Measurements from ENCODE around the gene CERK. TPM values are rescaled to one million over a fixed set of nuclear protein-coding genes. Genes with fewer than 3 reads are reported as not detected.

Gene CERK
- total and polyA plus RNA-seq, 2 of the 8 experiments (the other 6 are each of a cell fraction or from before 2014, with no cell fraction given): 26.6 to 59.0 TPM

DNA sequence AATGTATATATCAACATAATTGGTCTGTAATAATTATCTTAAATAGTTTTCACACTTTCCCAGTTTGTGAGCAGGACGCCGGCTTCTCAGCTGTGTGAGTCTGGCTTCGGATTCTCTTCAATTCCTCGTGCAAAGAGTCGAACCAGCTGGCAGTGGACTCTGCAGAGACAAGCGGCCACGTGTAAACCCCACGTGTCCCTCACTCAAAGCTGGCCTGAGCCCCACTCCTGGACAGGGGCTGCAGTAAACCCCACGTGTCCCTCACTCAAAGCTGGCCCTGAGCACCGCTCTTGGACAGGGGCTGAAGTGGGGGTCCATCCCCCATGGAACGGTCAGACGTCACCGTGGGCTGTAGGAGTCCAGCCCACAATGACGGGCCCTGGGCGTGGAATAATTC lies 51.0 kb downstream of the CERK start:
- Histone ChIP-seq H2AFZ (ENCODE audit: low read length) (no peak overlapping the region), H3K27ac (ENCODE audit: low read depth, low read length) (no peak overlapping the region), H3K79me1 (ENCODE audit: low read depth, low read length) (no peaks in the 10 kb centered on the region), H3K23me2 (ENCODE audit: low read depth, low read length) (no peaks in the 10 kb centered on the region), H3K4me2 (ENCODE audit: insufficient read depth in 1 of 2, low read depth in 2 of 2, low read length in 2 of 2) (no peak overlapping the region), H2AK5ac (ENCODE audit: low read depth, low read length) (no peak overlapping the region), H4K91ac (replicated peaks; ENCODE audit: insufficient read length, low read length) (no peak overlapping the region), H3K9ac (replicated peaks in 1 of 4; ENCODE audit: extremely low read depth in 1 of 4, low read depth in 3 of 4, low read length in 3 of 4) (no peak overlapping the region), H2BK20ac (ENCODE audit: low read length) (no peak overlapping the region), H3K9me3 (ENCODE audit: insufficient read depth in 2 of 2, low read depth in 1 of 2, low read length in 1 of 2) (no peaks in the 10 kb centered on the region), H4K20me1 (replicated peaks in 1 of 2; ENCODE audit: control insufficient read depth in 1 of 2, insufficient read depth in 2 of 2, low read length in 2 of 2) (peaks cover 2 to 4% of the 10 kb centered on the region in 2 experiments), H3K4me1 (replicated peaks in 1 of 4; ENCODE audit: control insufficient read depth in 3 of 4, insufficient read depth in 4 of 4, low read length in 3 of 4) (no peaks in the 10 kb centered on the region), H2BK15ac (ENCODE audit: low read length) (no peak overlapping the region), H4K8ac (ENCODE audit: extremely low read depth, insufficient read depth, low read length) (no peak overlapping the region), H2BK5ac (ENCODE audit: low read depth, low read length) (no peak overlapping the region), H3K18ac (ENCODE audit: extremely low read depth, low read length) (no peak overlapping the region), H3K23ac (ENCODE audit: insufficient read length) (no peak overlapping the region), H3K4ac (replicated peaks; ENCODE audit: insufficient read length, low read depth, low read length) (no peak overlapping the region), H4K5ac (ENCODE audit: insufficient read length, low read depth, low read length) (no peak overlapping the region), H3K14ac (ENCODE audit: insufficient read length) (no peak overlapping the region), H3K36me3 (ENCODE audit: control insufficient read depth in 2 of 4, insufficient read depth in 4 of 4, low read length in 3 of 4) (peaks cover 6 to 38% (median 19%) of the 10 kb centered on the region in 4 experiments; a peak in 6 of 8 replicates), H2BK12ac (ENCODE audit: low read depth, low read length) (no peak overlapping the region), H3K79me2 (ENCODE audit: control insufficient read depth in 1 of 2, insufficient read depth in 2 of 2, low read length in 2 of 2) (no peaks in the 10 kb centered on the region), H3K56ac (replicated peaks; ENCODE audit: insufficient read length, low read depth, low read length) (no peak overlapping the region), H3K4me3 (ENCODE audit: extremely low read depth in 1 of 4, insufficient read depth in 2 of 4, low read depth in 3 of 4, low read length in 4 of 4) (no peak overlapping the region), H2BK120ac (replicated peaks; ENCODE audit: low read depth, low read length) (no peak overlapping the region), H3K27me3 (replicated peaks in 1 of 4; ENCODE audit: control insufficient read depth in 3 of 4, extremely low read depth in 1 of 4, insufficient read depth in 3 of 4, low read length in 3 of 4) (no peaks in the 10 kb centered on the region)
- POLR2A ChIA-PET (ENCODE audit: partially characterized antibody): no interaction called here
- FAIRE-seq (no peak), DNase-seq (ENCODE audit: low read depth in 1 of 2, low spot score in 2 of 2) (no peak)
- no peak for TF ChIP-seq NANOG (IDR thresholded peaks at IDR 0.05; ENCODE audit: insufficient read depth, low read depth, low read length, poor library complexity, severe bottlenecking)
- no peak for TF ChIP-seq JUND (IDR thresholded peaks at IDR 0.05; ENCODE audit: low read length)
- no peak for TF ChIP-seq CTBP2 (IDR thresholded peaks at IDR 0.05; ENCODE audit: borderline replicate concordance, insufficient read depth, insufficient read length, low read length)
- TF ChIP-seq SIN3A (conservative IDR thresholded peaks at IDR 0.05 in 1 of 2, IDR thresholded peaks at IDR 0.05 in 1 of 2; ENCODE audit: low read depth in 1 of 2, low read length in 2 of 2): no peak
- no peak for TF ChIP-seq TCF12 (IDR thresholded peaks at IDR 0.05; ENCODE audit: low read depth, low read length)
- no peak for TF ChIP-seq HDAC2 (IDR thresholded peaks at IDR 0.05; ENCODE audit: borderline replicate concordance in 1 of 2, low read depth in 2 of 2, low read length in 2 of 2)
- no peak for TF ChIP-seq YY1 (IDR thresholded peaks at IDR 0.05; ENCODE audit: low read depth, low read length)
- no peak for TF ChIP-seq BACH1 (IDR thresholded peaks at IDR 0.05; ENCODE audit: low read length)
- TF ChIP-seq BRCA1 (IDR thresholded peaks at IDR 0.05; ENCODE audit: low read depth, low read length): no peak
- TF ChIP-seq POU5F1 (IDR thresholded peaks at IDR 0.05; ENCODE audit: low read depth, low read length): no peak
- no peak for TF ChIP-seq CEBPB (IDR thresholded peaks at IDR 0.05; ENCODE audit: low read depth, low read length)
- no peak for TF ChIP-seq RAD21 (IDR thresholded peaks at IDR 0.05 in 1 of 2, conservative IDR thresholded peaks at IDR 0.05 in 1 of 2; ENCODE audit: low read depth in 2 of 2, low read length in 2 of 2)
- no peak for TF ChIP-seq SP2 (IDR thresholded peaks at IDR 0.05; ENCODE audit: low read length)
- CTCF ChIA-PET (ENCODE audit: partially characterized antibody): no interaction called here
- 91% methylated on average over 15 of the region's 15 CpGs; no CpG with 5 or more reads in 1 of the 2 experiments for WGBS, 2 experiments (ENCODE audit: extremely low coverage in 1 of 2, insufficient coverage in 1 of 2, insufficient read length in 1 of 2, insufficient replicate concordance in 2 of 2, low coverage in 1 of 2, low lambda C conversion rate in 2 of 2, missing lambda C conversion rate in 1 of 2)

All from H1 (cell line).